ENCODE measurements around the gene GPATCH2.
A peak's percentile ranks its signal among the peaks of the same experiment; 100 is the strongest.
"Not testable (repeated sequence)": the region's sequence is repeated elsewhere in the genome, so short reads cannot be mapped to it uniquely, and the experiment has no call there.

The GPATCH2 gene

GRCh38 chr1:217435204-217435603, 195.7 kb downstream of the GPATCH2 start:
- DNase-seq: peak; percentile 68

GRCh38 chr1:217433664-217434063, 197.2 kb downstream of the GPATCH2 start:
- DNase-seq: no peak

- DNase-seq: no peak
Measured at GRCh38 chr1:217432339-217432738, 198.6 kb downstream of the GPATCH2 start.

- DNase-seq: no peak
Measured at GRCh38 chr1:217431395-217431794, 199.5 kb downstream of the GPATCH2 start.

- no peak for DNase-seq
Measured at GRCh38 chr1:217425422-217425821, 205.5 kb downstream of the GPATCH2 start.

- no peak for DNase-seq
Measured at GRCh38 chr1:217419194-217419551, 211.7 kb downstream of the GPATCH2 start.

- no peak for DNase-seq
Measured at GRCh38 chr1:217418269-217419193, 212.4 kb downstream of the GPATCH2 start.

- DNase-seq: no peak
Measured at GRCh38 chr1:217417363-217417762, 213.5 kb downstream of the GPATCH2 start.

GRCh38 chr1:217407534-217408001, 223.3 kb downstream of the GPATCH2 start:
- DNase-seq: no peak

- no peak for DNase-seq
Measured at GRCh38 chr1:217403026-217403720, 227.7 kb downstream of the GPATCH2 start.

- DNase-seq: no peak
Measured at GRCh38 chr1:217402301-217402700, 228.6 kb downstream of the GPATCH2 start.

GRCh38 chr1:217393896-217394295, 237.0 kb downstream of the GPATCH2 start:
- peak; percentile 2 for DNase-seq

GRCh38 chr1:217392441-217392840, 238.4 kb downstream of the GPATCH2 start:
- DNase-seq: no peak

- DNase-seq: no peak
Measured at GRCh38 chr1:217389895-217390294, 241.0 kb downstream of the GPATCH2 start.

- no peak for DNase-seq
Measured at GRCh38 chr1:217388522-217389065, 242.3 kb downstream of the GPATCH2 start.

- DNase-seq: not testable (repeated sequence)
Measured at GRCh38 chr1:217381773-217382172, 249.1 kb downstream of the GPATCH2 start.

GRCh38 chr1:217379804-217380203, 251.1 kb downstream of the GPATCH2 start:
- not testable (repeated sequence) for DNase-seq

- DNase-seq: no peak
Measured at GRCh38 chr1:217379336-217379735, 251.6 kb downstream of the GPATCH2 start.

Measured in NCI-H1105 treated with DMSO at 0.1 percent for 48 hours (cell line).